SK-N-SH treated with all-trans-retinoic acid at 6 μM for 48 hours (cell line): Measurements from ENCODE around the gene FES.

ENCODE experiments used
- ATAC-seq: fragments of 200-7000 bp; cut with Tn5 transposase; 3 replicates; pipeline ENCODE4 v1.9.1; 2020; ENCODE audit warnings: mild to moderate bottlenecking, moderate library complexity
- ARNTL ChIP-seq: fragments of 450-650 bp; formaldehyde crosslinking; IDR thresholded peaks from 2 replicates; pipeline ENCODE4 v1.5.0; 2020; ENCODE audit warnings: low read depth, mild to moderate bottlenecking, moderate library complexity, borderline replicate concordance
- BACH2 ChIP-seq: fragments of 250-450 bp; sonication (Bioruptor Pico); IDR thresholded peaks from 2 replicates; pipeline ENCODE4 v1.9.0; 2021; ENCODE audit warnings: mild to moderate bottlenecking, borderline replicate concordance
- CSDC2 ChIP-seq: fragments of 250-450 bp; sonication (Bioruptor Pico); IDR thresholded peaks from 2 replicates; pipeline ENCODE4 v1.5.0; 2020; ENCODE audit warnings: mild to moderate bottlenecking, moderate library complexity
- ESRRG ChIP-seq: fragments of 250-450 bp; sonication (Bioruptor Pico); IDR thresholded peaks from 2 replicates; pipeline ENCODE4 v1.6.1; 2021; ENCODE audit warnings: mild to moderate bottlenecking
- GLIS3 ChIP-seq: fragments of 250-450 bp; sonication (Bioruptor Pico); IDR thresholded peaks from 2 replicates; pipeline ENCODE4 v1.5.0; 2020; ENCODE audit warnings: mild to moderate bottlenecking, moderate library complexity
- ISL1 ChIP-seq: fragments of 250-450 bp; sonication (Bioruptor Pico); IDR thresholded peaks from 2 replicates; pipeline ENCODE4 v2.1.2; 2022; ENCODE audit warnings: mild to moderate bottlenecking, moderate library complexity
- OSR1 ChIP-seq: fragments of 250-450 bp; sonication (Bioruptor Pico); IDR thresholded peaks from 2 replicates; pipeline ENCODE4 v1.8.0; 2022; ENCODE audit warnings: moderate library complexity, mild to moderate bottlenecking, inconsistent platforms
- PPARA ChIP-seq: fragments of 250-450 bp; sonication (Bioruptor Pico); IDR thresholded peaks from 2 replicates; pipeline ENCODE4 v1.5.0; 2020; ENCODE audit warnings: mild to moderate bottlenecking, borderline replicate concordance
- SNAI2 ChIP-seq: fragments of 250-450 bp; sonication (Bioruptor Pico); IDR thresholded peaks from 2 replicates; pipeline ENCODE4 v1.5.0; 2020; ENCODE audit warnings: mild to moderate bottlenecking, moderate library complexity
- TCF4 ChIP-seq: fragments of 250-450 bp; sonication (Bioruptor Pico); IDR thresholded peaks from 2 replicates; pipeline ENCODE4 v1.8.0; 2021; ENCODE audit warnings: mild to moderate bottlenecking, moderate library complexity, borderline replicate concordance
- TOX ChIP-seq: fragments of 250-450 bp; sonication (Bioruptor Pico); IDR thresholded peaks from 2 replicates; pipeline ENCODE4 v1.8.0; 2021; ENCODE audit warnings: mild to moderate bottlenecking, moderate library complexity, borderline replicate concordance
- ZC3H10 ChIP-seq: fragments of 250-450 bp; sonication (Bioruptor Pico); IDR thresholded peaks from 2 replicates; pipeline ENCODE4 v1.5.1; 2021; ENCODE audit warnings: mild to moderate bottlenecking, moderate library complexity
- ZFP3 ChIP-seq: fragments of 250-450 bp; sonication (Bioruptor Pico); IDR thresholded peaks from 2 replicates; pipeline ENCODE4 v1.5.0; 2020; ENCODE audit warnings: mild to moderate bottlenecking, moderate library complexity
- ZFP30 ChIP-seq: fragments of 450-650 bp; formaldehyde crosslinking; IDR thresholded peaks from 2 replicates; pipeline ENCODE4 v1.5.0; 2022; ENCODE audit warnings: mild to moderate bottlenecking, moderate library complexity
- ZNF565 ChIP-seq: fragments of 450-650 bp; formaldehyde crosslinking; conservative IDR thresholded peaks from 2 replicates; pipeline ENCODE4 v1.5.0; 2020; ENCODE audit warnings: low read depth, mild to moderate bottlenecking, moderate library complexity
- ZNF70 ChIP-seq: fragments of 450-650 bp; formaldehyde crosslinking; IDR thresholded peaks from 2 replicates; pipeline ENCODE4 v1.5.0; 2020; ENCODE audit warnings: mild to moderate bottlenecking, moderate library complexity
- ZNF8 ChIP-seq: fragments of 450-650 bp; formaldehyde crosslinking; IDR thresholded peaks from 2 replicates; pipeline ENCODE4 v1.5.0; 2020; ENCODE audit warnings: mild to moderate bottlenecking, moderate library complexity
- TF ChIP-seq, protein P1 (sequence below): fragments of 250-450 bp; sonication (Bioruptor Pico); IDR thresholded peaks from 2 replicates; pipeline ENCODE4 v1.5.0; 2020; ENCODE audit warnings: mild to moderate bottlenecking, moderate library complexity
- TF ChIP-seq, protein P2 (sequence below): fragments of 250-450 bp; sonication (Bioruptor Pico); IDR thresholded peaks from 2 replicates; pipeline ENCODE4 v1.5.1; 2021; ENCODE audit warnings: mild to moderate bottlenecking, moderate library complexity
- TF ChIP-seq, protein P3 (sequence below): fragments of 250-450 bp; sonication (Bioruptor Pico); IDR thresholded peaks from 2 replicates; pipeline ENCODE4 v1.8.0; 2021; ENCODE audit warnings: low read depth, mild to moderate bottlenecking, moderate library complexity, borderline replicate concordance
- TF ChIP-seq, protein P4 (sequence below): fragments of 250-450 bp; sonication (Bioruptor Pico); IDR thresholded peaks from 2 replicates; pipeline ENCODE4 v1.8.0; 2020; ENCODE audit warnings: mild to moderate bottlenecking, moderate library complexity, borderline replicate concordance

The FES gene

DNA sequence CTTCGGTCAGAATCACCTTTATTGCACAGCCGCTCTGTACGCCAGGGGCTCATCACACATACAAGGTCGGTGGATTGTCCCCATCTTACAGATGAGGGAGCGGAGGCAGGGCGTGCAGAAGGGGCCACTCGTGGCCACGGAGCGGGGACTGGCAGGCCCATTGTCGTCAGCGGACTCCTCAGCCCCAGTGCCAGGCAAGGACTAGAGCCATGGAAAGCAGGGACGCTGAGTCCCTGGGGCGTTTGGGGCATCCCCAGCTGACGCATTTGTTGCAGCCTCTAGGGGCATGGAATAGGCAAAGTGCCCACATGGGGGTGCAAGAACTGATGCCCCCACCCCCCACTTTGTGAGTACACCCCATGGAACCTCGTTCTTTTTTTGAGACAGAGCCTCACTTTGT lies 45.8 kb upstream of the FES start:
- TF ChIP-seq, protein P1, sequence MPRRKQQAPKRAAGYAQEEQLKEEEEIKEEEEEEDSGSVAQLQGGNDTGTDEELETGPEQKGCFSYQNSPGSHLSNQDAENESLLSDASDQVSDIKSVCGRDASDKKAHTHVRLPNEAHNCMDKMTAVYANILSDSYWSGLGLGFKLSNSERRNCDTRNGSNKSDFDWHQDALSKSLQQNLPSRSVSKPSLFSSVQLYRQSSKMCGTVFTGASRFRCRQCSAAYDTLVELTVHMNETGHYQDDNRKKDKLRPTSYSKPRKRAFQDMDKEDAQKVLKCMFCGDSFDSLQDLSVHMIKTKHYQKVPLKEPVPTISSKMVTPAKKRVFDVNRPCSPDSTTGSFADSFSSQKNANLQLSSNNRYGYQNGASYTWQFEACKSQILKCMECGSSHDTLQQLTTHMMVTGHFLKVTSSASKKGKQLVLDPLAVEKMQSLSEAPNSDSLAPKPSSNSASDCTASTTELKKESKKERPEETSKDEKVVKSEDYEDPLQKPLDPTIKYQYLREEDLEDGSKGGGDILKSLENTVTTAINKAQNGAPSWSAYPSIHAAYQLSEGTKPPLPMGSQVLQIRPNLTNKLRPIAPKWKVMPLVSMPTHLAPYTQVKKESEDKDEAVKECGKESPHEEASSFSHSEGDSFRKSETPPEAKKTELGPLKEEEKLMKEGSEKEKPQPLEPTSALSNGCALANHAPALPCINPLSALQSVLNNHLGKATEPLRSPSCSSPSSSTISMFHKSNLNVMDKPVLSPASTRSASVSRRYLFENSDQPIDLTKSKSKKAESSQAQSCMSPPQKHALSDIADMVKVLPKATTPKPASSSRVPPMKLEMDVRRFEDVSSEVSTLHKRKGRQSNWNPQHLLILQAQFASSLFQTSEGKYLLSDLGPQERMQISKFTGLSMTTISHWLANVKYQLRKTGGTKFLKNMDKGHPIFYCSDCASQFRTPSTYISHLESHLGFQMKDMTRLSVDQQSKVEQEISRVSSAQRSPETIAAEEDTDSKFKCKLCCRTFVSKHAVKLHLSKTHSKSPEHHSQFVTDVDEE (CRISPR knock-in tag), result no peak
- TF ChIP-seq OSR1, result no peak
- TF ChIP-seq ARNTL (CRISPR knock-in tag), result no peak
- no peak for TF ChIP-seq TOX
- TF ChIP-seq PPARA, result no peak
- TF ChIP-seq ZFP30 (CRISPR knock-in tag), result no peak
- TF ChIP-seq CSDC2 (CRISPR knock-in tag), result no peak
- TF ChIP-seq, protein P2, sequence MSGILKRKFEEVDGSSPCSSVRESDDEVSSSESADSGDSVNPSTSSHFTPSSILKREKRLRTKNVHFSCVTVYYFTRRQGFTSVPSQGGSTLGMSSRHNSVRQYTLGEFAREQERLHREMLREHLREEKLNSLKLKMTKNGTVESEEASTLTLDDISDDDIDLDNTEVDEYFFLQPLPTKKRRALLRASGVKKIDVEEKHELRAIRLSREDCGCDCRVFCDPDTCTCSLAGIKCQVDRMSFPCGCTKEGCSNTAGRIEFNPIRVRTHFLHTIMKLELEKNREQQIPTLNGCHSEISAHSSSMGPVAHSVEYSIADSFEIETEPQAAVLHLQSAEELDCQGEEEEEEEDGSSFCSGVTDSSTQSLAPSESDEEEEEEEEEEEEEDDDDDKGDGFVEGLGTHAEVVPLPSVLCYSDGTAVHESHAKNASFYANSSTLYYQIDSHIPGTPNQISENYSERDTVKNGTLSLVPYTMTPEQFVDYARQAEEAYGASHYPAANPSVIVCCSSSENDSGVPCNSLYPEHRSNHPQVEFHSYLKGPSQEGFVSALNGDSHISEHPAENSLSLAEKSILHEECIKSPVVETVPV, result no peak
- no peak for TF ChIP-seq ESRRG
- no peak for TF ChIP-seq ZNF8 (CRISPR knock-in tag)
- TF ChIP-seq ZFP3, result no peak
- TF ChIP-seq ZNF565 (CRISPR knock-in tag), result no peak
- TF ChIP-seq ZNF70 (CRISPR knock-in tag), result no peak
- no peak for TF ChIP-seq TCF4 (CRISPR knock-in tag)
- no peak for TF ChIP-seq ISL1 (CRISPR knock-in tag)
- TF ChIP-seq BACH2, result no peak
- no peak for TF ChIP-seq SNAI2 (CRISPR knock-in tag)
- TF ChIP-seq GLIS3, result no peak
- TF ChIP-seq, all 23 proteins: peak for 0
- no peak for ATAC-seq

DNA sequence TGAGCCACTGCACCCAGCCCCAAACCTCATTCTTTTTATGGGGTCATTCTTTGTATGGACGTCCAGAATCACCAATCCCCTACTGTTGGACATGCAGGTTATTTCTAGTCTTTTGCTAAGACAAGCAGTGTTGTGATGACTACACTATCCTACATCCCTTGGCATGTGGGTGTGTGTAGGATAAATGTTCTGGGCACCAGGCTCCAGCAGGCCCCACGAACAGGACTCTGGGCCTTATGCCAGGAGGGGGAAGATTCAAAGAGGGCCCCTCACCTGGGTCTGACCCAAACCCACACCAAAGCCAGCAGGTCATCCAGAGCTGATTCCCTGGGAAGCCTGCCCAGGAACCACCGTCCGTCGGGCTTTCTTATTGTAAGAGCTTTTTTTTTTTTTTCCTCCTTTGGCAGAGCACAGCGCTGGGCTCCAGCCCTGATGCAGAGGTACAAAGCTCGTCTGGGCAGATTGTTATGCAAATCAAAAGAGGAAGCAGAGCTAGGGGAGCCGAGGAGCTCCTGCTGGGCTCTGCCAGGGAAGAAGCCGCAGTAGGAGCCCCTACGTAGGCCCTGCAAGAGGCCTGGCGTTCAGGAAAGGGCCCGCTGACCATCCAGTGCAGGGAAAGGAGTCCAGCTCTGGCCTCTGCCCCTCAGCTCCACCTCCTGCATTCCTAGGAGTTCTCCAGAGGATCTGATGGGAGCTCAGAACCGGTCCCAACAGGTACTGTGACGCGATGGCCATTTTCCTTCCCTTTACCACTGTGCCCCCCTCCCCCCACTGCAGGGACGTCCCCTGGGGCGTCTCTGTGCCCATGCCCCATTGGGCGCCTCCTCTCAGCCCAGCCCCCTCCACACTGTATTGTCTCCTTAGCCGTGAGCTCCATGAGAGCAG lies 44.9 kb upstream of the FES start:
- TF ChIP-seq, protein P2, result no peak
- TF ChIP-seq ESRRG (no peak), ZC3H10 (CRISPR knock-in tag) (no peak), OSR1 (no peak), BACH2 (no peak), ZFP3 (no peak)
- TF ChIP-seq, protein P3, sequence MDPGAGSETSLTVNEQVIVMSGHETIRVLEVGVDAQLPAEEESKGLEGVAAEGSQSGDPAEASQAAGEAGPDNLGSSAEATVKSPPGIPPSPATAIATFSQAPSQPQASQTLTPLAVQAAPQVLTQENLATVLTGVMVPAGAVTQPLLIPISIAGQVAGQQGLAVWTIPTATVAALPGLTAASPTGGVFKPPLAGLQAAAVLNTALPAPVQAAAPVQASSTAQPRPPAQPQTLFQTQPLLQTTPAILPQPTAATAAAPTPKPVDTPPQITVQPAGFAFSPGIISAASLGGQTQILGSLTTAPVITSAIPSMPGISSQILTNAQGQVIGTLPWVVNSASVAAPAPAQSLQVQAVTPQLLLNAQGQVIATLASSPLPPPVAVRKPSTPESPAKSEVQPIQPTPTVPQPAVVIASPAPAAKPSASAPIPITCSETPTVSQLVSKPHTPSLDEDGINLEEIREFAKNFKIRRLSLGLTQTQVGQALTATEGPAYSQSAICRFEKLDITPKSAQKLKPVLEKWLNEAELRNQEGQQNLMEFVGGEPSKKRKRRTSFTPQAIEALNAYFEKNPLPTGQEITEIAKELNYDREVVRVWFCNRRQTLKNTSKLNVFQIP (CRISPR knock-in tag), result no peak
- ATAC-seq, result no peak; the same call in 2 of the 3 replicates

DNA sequence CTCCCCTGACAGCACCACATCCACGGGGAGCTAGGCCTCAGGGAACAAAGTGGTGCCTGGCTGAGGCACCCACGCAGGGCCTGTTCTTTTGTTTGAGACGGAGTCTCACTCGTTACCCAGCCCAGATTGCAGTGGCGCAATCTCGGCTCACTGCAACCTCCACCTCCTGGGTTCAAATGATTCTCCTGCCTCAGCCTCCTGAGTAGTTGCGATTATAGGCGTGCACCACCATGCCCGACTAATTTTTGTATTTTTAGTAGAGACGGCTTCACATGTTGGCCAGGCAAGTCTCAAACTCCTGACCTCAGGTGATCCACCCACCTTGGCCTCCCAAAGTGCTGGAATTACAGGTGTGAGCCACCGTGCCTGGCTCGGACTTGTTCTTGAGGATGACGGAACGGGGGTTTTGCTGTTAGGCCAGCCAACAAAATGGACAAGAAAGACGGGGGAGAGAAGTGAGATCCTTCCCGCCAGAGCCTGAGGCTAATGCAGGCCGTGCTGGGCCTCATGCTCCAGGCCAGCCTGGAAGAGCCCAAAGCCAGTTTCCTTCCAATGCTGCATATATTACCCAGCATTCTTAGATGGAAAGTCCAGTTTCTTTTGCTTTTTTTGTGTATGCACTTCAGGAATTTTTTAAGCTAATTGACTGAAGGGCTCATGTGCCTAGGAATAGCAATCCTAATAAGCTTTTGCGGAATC lies 44.0 kb upstream of the FES start:
- no peak for TF ChIP-seq PPARA
- TF ChIP-seq, protein P4, sequence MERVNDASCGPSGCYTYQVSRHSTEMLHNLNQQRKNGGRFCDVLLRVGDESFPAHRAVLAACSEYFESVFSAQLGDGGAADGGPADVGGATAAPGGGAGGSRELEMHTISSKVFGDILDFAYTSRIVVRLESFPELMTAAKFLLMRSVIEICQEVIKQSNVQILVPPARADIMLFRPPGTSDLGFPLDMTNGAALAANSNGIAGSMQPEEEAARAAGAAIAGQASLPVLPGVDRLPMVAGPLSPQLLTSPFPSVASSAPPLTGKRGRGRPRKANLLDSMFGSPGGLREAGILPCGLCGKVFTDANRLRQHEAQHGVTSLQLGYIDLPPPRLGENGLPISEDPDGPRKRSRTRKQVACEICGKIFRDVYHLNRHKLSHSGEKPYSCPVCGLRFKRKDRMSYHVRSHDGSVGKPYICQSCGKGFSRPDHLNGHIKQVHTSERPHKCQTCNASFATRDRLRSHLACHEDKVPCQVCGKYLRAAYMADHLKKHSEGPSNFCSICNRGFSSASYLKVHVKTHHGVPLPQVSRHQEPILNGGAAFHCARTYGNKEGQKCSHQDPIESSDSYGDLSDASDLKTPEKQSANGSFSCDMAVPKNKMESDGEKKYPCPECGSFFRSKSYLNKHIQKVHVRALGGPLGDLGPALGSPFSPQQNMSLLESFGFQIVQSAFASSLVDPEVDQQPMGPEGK (CRISPR knock-in tag), result no peak
- TF ChIP-seq OSR1, result no peak
- TF ChIP-seq ISL1 (CRISPR knock-in tag), result no peak
- no peak for TF ChIP-seq ZNF565 (CRISPR knock-in tag)
- TF ChIP-seq GLIS3, result no peak
- TF ChIP-seq ARNTL (CRISPR knock-in tag), result no peak
- TF ChIP-seq TCF4 (CRISPR knock-in tag), result no peak
- TF ChIP-seq ZNF70 (CRISPR knock-in tag), result no peak
- no peak for TF ChIP-seq ZFP30 (CRISPR knock-in tag)
- TF ChIP-seq CSDC2 (CRISPR knock-in tag), result no peak
- TF ChIP-seq, protein P1 (CRISPR knock-in tag), result no peak
- TF ChIP-seq, protein P3 (CRISPR knock-in tag), result no peak
- no peak for TF ChIP-seq SNAI2 (CRISPR knock-in tag)
- no peak for TF ChIP-seq ZC3H10 (CRISPR knock-in tag)
- no peak for ATAC-seq
